ENCODE results near the gene CHCHD6.

The CHCHD6 gene

GRCh38 chr3:126835472-126836219, 131.6 kb downstream of the CHCHD6 start:
- in situ Hi-C loops (cut with HindIII; ENCODE audit: low pct_ligation_motif_present, low pct_unique_long_range_greater_than_20kb, low sequenced_read_pairs): no loop called here
- peak; percentile 30 for DNase-seq

- in situ Hi-C loops (cut with HindIII; ENCODE audit: low pct_ligation_motif_present, low pct_unique_long_range_greater_than_20kb, low sequenced_read_pairs): no loop called here
- DNase-seq: no peak
Measured at GRCh38 chr3:126836220-126836860, 132.3 kb downstream of the CHCHD6 start.

- in situ Hi-C loops (cut with HindIII; ENCODE audit: low pct_ligation_motif_present, low pct_unique_long_range_greater_than_20kb, low sequenced_read_pairs): no loop called here
- no peak for DNase-seq
Measured at GRCh38 chr3:126837773-126838172, 133.7 kb downstream of the CHCHD6 start.

- no peak for DNase-seq
- in situ Hi-C loops (cut with HindIII; ENCODE audit: low pct_ligation_motif_present, low pct_unique_long_range_greater_than_20kb, low sequenced_read_pairs): no loop called here
Measured at GRCh38 chr3:126845920-126846715, 142.1 kb downstream of the CHCHD6 start.

- in situ Hi-C loops (cut with HindIII; ENCODE audit: low pct_ligation_motif_present, low pct_unique_long_range_greater_than_20kb, low sequenced_read_pairs): no loop called here
- DNase-seq: no peak
Measured at GRCh38 chr3:126847061-126847460, 143.0 kb downstream of the CHCHD6 start.

- in situ Hi-C loops (cut with HindIII; ENCODE audit: low pct_ligation_motif_present, low pct_unique_long_range_greater_than_20kb, low sequenced_read_pairs): no loop called here
- DNase-seq: no peak
Measured at GRCh38 chr3:126848991-126849390, 145.0 kb downstream of the CHCHD6 start.

- in situ Hi-C loops (cut with HindIII; ENCODE audit: low pct_ligation_motif_present, low pct_unique_long_range_greater_than_20kb, low sequenced_read_pairs): no loop called here
- DNase-seq: no peak
Measured at GRCh38 chr3:126849768-126850167, 145.7 kb downstream of the CHCHD6 start.

- in situ Hi-C loops (cut with HindIII; ENCODE audit: low pct_ligation_motif_present, low pct_unique_long_range_greater_than_20kb, low sequenced_read_pairs): no loop called here
- peak; percentile 74 for DNase-seq
Measured at GRCh38 chr3:126850370-126851085, 146.5 kb downstream of the CHCHD6 start.

- in situ Hi-C loops (cut with HindIII; ENCODE audit: low pct_ligation_motif_present, low pct_unique_long_range_greater_than_20kb, low sequenced_read_pairs): no loop called here
- no peak for DNase-seq
Measured at GRCh38 chr3:126851382-126851781, 147.3 kb downstream of the CHCHD6 start.

GRCh38 chr3:126851934-126852333, 147.9 kb downstream of the CHCHD6 start:
- DNase-seq: no peak
- in situ Hi-C loops (cut with HindIII; ENCODE audit: low pct_ligation_motif_present, low pct_unique_long_range_greater_than_20kb, low sequenced_read_pairs): no loop called here

- in situ Hi-C loops (cut with HindIII; ENCODE audit: low pct_ligation_motif_present, low pct_unique_long_range_greater_than_20kb, low sequenced_read_pairs): no loop called here
- DNase-seq: no peak
Measured at GRCh38 chr3:126852511-126852910, 148.5 kb downstream of the CHCHD6 start.

GRCh38 chr3:126854666-126855065, 150.6 kb downstream of the CHCHD6 start:
- in situ Hi-C loops (cut with HindIII; ENCODE audit: low pct_ligation_motif_present, low pct_unique_long_range_greater_than_20kb, low sequenced_read_pairs): no loop called here
- DNase-seq: no peak

GRCh38 chr3:126855374-126855773, 151.3 kb downstream of the CHCHD6 start:
- in situ Hi-C loops (cut with HindIII; ENCODE audit: low pct_ligation_motif_present, low pct_unique_long_range_greater_than_20kb, low sequenced_read_pairs): no loop called here
- DNase-seq: no peak

- in situ Hi-C loops (cut with HindIII; ENCODE audit: low pct_ligation_motif_present, low pct_unique_long_range_greater_than_20kb, low sequenced_read_pairs): no loop called here
- no peak for DNase-seq
Measured at GRCh38 chr3:126857928-126858327, 153.9 kb downstream of the CHCHD6 start.

- no peak for DNase-seq
- in situ Hi-C loops (cut with HindIII; ENCODE audit: low pct_ligation_motif_present, low pct_unique_long_range_greater_than_20kb, low sequenced_read_pairs): no loop called here
Measured at GRCh38 chr3:126858401-126858800, 154.4 kb downstream of the CHCHD6 start.

GRCh38 chr3:126858887-126859286, 154.8 kb downstream of the CHCHD6 start:
- in situ Hi-C loops (cut with HindIII; ENCODE audit: low pct_ligation_motif_present, low pct_unique_long_range_greater_than_20kb, low sequenced_read_pairs): no loop called here
- DNase-seq: peak; percentile 86

- no peak for DNase-seq
- in situ Hi-C loops (cut with HindIII; ENCODE audit: low pct_ligation_motif_present, low pct_unique_long_range_greater_than_20kb, low sequenced_read_pairs): no loop called here
Measured at GRCh38 chr3:126859415-126860246, 155.6 kb downstream of the CHCHD6 start.

GRCh38 chr3:126865736-126866135, 161.7 kb downstream of the CHCHD6 start:
- in situ Hi-C loops (cut with HindIII; ENCODE audit: low pct_ligation_motif_present, low pct_unique_long_range_greater_than_20kb, low sequenced_read_pairs): no loop called here
- DNase-seq: no peak
